NCI-H2196 treated with DMSO at 0.1 percent for 48 hours (cell line): ENCODE measurements around the gene MANSC1.
A peak's percentile ranks its signal among the peaks of the same experiment; 100 is the strongest.
"Not testable (repeated sequence)": the region's sequence is repeated elsewhere in the genome, so short reads cannot be mapped to it uniquely, and the experiment has no call there.

Source experiments
- DNase-seq: peaks from one replicate; lab custom pipeline; 2025; ENCODE audit not compliant: unreplicated experiment; lab: John Stamatoyannopoulos, UW

Gene MANSC1

DNA sequence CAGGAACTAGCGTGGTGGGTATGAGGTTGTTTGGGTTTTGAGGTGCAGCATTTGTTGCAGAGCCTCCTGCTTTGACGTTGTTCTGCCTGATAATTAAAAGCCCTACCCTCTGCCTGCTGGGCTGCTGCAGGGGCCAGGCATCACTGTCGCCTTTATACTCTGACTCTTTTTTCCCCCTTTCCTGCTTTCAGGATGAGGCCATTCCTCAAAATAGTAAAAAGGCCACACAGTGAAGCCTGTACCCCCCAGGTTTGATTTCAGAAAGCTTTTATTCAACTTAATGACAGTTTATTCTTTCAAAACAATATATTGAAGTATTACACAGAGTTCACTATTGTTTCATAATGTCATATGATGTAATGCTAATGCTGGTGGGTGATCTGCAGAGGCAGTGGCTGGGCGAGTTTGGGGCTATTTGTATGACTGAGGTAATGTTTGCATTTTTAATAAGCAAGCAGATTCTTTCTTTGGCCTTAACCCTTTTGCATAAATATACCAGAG, 15.9 kb upstream of the MANSC1 start:
- no peak for DNase-seq

DNA sequence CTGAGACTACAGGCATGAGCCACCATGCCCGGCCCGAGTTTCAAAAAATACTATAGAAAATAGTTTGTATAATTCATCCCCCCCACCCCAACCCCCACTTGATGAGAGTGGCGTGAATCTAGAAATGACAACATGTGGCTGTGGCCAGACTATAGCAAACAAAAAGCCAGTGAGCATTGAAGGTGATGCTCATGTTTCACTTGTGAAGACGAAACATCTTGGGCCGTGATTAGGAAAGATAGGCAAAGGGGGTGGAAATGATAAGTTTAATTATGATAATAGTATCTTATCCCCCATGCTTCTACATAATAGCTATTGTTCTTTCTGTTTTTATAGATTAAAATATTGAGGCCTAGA, 15.4 kb upstream of the MANSC1 start:
- DNase-seq, result no peak

DNA sequence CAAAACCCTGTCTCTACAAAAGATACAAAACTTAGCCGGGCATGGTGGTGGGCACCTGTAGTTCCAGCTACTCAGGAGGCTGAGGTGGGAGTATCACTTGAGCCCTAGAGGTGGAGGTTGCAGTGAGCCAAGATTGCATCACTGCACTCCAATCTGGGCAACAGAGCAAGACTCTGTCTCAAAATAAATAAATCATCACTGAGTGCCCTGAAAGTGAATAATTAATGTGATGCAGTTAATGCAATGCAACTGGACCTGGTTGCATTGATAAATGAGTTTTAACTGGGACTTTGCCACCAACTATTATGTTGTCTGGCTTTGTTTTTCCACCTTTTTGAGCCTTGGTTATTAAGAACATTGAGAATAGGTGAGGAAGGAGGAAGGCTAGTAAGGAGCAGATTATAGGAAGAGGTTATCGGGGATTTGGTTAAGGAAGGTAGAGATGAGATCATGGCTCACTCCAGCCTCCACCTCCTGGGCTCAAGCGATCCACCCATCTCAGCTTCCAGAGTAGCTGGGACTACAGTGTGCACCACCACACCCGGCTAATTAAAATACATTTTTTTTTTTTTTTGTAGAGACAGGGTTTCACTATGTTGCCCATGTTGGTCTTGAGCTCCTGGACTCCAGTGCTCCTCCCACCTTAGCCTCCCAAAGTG, 14.9 kb upstream of the MANSC1 start:
- no peak for DNase-seq

DNA sequence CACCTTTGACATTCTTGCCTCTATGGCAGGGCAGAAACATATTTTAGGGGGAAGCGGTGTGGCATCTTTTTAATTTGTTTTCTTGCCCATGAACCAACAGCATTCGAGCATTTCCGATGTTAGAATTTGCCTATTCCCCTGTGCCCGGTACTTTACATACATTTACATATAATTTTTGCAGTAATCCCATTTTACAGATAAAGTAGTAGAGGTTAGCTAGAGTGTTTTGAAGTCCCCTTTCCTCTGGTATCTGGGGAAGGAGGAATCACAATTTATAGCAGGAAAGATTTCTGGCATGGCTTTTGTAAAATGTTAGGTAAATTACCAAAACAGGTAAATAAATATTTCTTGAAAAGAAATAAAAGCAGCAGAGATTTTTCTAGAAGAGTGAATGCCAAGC, 8.5 kb upstream of the MANSC1 start:
- no peak for DNase-seq

DNA sequence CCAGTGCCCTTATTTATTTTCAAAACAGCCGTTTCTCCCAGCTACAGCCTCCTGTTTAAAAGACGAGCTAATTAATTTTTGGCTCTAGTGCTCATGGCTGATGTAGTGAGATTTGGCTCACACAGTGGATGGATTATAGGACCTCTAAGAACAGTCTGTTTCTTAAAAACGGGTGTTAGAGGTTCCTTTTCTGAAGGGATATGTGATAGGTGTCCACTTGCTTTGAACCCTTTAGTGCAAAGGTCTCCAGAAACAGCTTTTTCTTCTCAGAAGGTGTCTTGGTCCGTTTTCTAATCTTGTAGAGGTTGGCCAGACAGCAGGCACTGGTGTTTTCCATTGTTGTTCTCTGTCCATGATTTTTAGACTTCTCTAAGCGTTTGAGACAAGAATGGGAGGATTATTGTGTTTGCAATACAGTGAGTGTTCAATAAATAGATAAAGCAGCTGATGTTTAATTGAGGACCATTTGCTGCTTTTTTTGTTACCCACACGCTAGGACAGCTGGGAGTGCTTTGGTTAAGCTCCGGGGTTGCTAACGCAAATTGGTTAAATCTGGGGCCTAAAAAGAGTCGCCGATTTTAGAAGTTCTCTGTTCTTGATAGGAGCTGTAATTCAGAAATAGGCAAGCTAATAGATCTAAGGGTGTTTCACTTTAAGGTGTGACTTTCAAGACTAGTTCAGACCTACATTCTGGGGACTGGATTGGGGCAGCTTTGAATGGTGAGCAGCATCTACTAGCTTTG, 7.8 kb upstream of the MANSC1 start:
- DNase-seq, result no peak

DNA sequence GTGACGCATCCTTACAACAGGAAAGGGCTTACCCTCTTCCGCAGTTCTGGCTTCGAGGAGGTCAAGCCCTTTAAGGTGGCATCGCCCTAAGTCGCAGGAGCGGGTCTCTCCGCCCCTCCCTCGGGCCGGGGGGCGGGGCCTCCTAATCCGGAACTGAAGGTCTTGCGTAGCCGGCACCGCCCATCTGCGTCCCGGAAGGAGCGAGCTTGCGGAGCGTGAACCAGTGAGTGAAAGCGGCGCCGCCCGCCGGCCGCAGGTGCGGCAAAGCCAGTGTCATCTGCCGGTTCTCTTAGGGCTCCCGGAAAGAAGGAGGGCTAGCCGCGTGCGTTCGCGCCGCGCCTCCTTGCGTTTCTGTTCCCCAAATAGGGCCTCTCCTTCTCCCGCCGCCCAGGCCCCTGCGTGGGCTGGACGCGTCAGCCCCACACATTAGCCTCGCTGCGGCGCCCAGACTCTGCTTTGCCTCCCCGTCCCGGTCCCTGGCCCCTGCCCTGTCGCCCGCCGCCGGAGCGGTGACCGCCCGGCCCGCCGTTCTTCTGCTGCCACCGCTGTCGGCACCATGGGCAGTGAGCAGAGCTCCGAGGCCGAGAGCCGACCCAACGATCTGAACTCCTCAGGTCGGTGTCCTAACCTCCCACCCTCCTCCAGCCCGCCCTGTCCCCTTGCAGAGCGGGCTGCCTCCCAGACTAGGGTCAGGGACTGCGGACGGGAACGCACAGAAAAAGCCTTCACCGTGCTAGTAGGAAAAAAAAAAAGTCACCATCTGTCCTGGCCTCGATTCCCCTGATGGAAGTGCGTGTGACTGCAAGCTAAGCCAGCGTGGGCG, 7.1 kb upstream of the MANSC1 start, which contains the start of gene BORCS5:
Gene BORCS5 (plus strand): TSS at position 183 of the 823 bp plus-strand sequence. CDS start 374 bp downstream, at position 557.
- DNase-seq, result peak; percentile 57

GRCh38 chr12:12356467-12356895, 6.4 kb upstream of the MANSC1 start:
- no peak for DNase-seq

- DNase-seq, result no peak
These were observed 3.8 kb upstream of the MANSC1 start for GRCh38 chr12:12353807-12354206.

- DNase-seq, result no peak
These were observed 3.2 kb upstream of the MANSC1 start for GRCh38 chr12:12353276-12353675.

- not testable (repeated sequence) for DNase-seq
These were observed 1.6 kb upstream of the MANSC1 start for GRCh38 chr12:12351468-12352185.

DNA sequence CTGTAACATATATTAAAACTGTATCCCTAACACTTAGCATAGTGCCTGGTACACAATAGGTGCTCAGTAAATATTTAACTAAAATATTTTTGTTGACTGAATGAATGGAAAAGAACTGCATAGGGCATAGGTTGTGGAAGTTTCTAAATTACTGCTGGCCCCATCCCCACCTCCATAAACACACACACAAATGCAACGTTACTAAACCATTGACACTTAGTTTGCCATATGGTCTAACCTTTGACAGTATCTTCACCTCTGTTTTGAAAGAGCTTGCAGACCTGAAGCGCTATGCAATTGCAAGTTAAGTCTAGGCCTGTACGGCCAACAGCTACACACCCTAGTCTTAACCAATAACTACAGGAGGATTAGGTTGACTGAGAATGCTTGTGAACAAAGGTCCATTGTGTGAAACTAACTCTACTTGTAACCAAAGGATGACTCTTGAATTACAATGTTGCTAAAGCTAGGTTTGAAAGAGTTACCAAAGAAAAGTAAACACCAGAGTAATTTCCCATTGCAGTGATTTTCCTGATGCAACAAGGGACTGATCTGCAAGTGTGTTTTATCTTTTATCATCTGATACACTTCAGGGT, 924 bp upstream of the MANSC1 start:
- DNase-seq, result no peak

DNA sequence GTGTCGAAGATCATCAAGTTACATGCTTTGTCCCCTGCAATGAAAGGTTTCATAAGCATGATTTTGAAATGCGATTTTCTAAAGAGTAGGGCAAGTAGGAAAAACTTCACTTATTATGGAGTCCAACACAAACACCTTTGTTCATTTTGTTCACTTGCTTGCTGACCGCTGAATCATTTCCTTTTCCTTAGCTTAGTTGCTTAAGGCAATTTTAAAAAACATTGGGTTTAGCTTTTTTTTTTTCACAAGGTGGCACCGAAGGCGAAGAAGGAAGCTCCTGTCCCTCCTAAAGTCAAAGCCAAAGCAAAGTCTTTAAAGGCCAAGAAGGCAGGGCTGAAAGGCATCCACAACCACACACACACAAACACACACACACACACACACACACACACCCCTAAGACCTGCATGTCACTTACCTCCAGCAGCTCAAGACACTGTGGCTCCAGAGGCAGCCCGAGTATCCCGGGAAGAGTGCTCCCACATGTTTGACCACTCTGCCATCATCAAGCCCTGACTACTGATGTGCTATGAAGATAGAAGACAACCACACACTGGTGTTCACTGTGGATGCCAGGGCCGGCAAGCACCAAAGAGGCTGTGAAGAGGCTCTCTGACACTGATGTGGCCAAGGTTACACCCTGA, 11.4 kb downstream of the MANSC1 start:
- no peak for DNase-seq

DNA sequence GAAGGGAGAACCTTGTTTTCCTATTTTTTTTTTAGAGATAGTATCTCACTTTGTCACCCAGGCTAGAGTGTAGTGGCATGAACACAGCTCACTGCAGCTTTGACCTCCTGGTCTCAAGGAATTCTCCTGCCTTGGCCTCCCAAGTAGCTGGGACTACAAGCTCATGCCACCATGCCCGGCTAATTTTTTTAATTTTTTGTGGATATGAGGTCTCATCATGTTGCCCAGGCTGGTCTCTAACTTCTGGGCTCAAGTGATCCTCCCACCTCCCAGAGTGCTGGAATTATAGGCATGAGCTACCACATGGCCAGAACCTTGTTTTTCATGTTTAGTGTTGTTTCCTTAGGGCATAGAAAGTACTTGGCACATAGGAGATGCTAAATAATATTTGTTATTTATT, 13.5 kb downstream of the MANSC1 start:
- DNase-seq, result no peak

DNA sequence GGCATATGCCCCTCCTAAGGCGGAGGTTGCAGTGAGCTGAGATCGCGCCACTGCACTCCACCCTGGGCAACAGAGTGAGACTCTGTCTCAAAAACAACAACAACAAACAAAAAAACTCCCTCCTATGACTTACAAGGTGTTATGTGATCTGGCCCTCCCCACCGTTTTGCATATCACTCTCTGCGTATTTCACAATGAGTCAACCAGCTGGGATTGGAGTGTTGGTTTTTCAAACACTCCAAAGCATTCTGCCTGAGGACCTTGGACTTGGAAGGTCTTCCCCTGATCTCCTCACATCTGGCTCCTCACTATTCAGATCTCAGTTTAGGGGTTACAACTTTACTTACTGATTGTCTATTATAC, 14.0 kb downstream of the MANSC1 start:
- no peak for DNase-seq

DNA sequence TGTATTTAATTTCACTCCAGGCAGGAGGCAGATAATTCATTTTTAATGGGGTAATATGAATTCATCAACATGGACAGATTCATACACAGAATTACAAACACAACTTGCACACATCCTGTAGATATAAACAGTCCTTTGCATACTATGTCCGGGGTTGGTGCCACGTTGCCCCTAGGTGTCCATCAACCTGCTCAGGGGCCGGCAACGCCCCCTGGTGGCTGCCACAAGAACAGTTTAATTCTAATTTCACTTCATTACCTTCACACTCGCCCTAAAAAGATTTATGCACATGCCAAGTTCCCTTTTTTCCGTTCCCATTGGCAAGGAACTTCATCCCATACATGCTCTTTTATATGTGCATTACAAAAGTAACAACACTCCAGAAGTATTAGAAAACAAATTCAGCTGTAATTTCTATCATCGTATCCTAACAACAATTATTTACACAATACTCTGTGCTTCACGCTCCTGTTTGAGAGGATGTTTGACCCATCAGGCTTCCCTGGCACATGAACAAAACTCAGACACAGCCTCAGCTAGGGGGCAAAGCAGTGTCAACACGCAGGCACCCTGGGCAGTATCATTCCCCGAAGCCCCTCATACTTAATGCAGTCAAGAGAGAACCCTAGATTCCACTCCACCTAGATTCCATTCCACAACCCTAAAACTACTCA, 15.5 kb downstream of the MANSC1 start:
- DNase-seq, result no peak

GRCh38 chr12:12333407-12334366, 16.4 kb downstream of the MANSC1 start:
- DNase-seq, result peak; percentile 50

DNA sequence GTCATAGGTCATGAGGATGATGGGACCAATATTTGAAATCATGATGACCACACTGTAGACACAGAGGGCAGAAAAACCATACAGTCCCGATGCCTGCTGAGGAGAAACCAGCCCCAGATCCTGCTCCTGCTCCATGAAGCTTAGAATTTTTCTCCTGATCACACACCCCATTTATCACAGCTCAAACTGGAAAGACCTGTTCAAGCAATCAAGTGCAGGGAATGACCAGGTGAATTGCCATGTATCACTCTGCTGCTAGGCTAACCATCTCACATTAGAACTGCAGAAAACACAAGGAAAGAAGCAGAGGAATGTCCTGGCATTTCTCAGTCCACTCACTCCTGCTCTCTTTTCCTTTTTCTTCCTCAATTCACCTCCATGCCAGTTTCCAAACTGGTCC, 18.1 kb downstream of the MANSC1 start:
- no peak for DNase-seq

GRCh38 chr12:12331244-12331771, 18.7 kb downstream of the MANSC1 start:
- DNase-seq, result no peak
